Measurements from ENCODE around the gene KCNMA1.
A peak's percentile ranks its signal among the peaks of the same experiment; 100 is the strongest.

Gene KCNMA1

GRCh38 chr10:76840802-76841201 lies 796.8 kb downstream of the KCNMA1 start:
- peak; percentile 3 for DNase-seq

- no peak for DNase-seq
Observed at GRCh38 chr10:76839276-76839675, 798.3 kb downstream of the KCNMA1 start.

- DNase-seq = no peak
Observed at GRCh38 chr10:76830218-76830617, 807.4 kb downstream of the KCNMA1 start.

- DNase-seq = no peak
Observed at GRCh38 chr10:76829724-76830123, 807.9 kb downstream of the KCNMA1 start.
